ENCODE results near the gene RALGPS2.

The RALGPS2 gene

GRCh38 chr1:178867670-178868069 is 142.6 kb downstream of the RALGPS2 start:
- no peak for DNase-seq (ENCODE audit: low read depth, low spot score)

GRCh38 chr1:178868706-178869105 is 143.7 kb downstream of the RALGPS2 start:
- ChIA-PET CTCF (interaction anchor here (0.9 to 1.4 kb wide), 3 partner anchors 326 to 336 kb away, joined by 3 to 5 read pairs (median 4); no protein-coding TSS in a partner anchor), POLR2A (no interaction called here)
- no peak overlapping the region for H3K4me3 ChIP-seq (ENCODE audit: low read depth, low read length)
- no peak for DNase-seq (ENCODE audit: low read depth, low spot score)
- TF ChIP-seq CTCF (IDR thresholded peaks at IDR 0.05; ENCODE audit: insufficient read depth, low read length, missing control alignments) = no peak

More at GRCh38 chr1:178867670-178868069, 142.6 kb downstream of the RALGPS2 start:
- POLR2A ChIA-PET = no interaction called here
- TF ChIP-seq CTCF (IDR thresholded peaks at IDR 0.05; ENCODE audit: insufficient read depth, low read length, missing control alignments) = no peak
- H3K4me3 ChIP-seq (ENCODE audit: low read depth, low read length) = no peak overlapping the region
- CTCF ChIA-PET = interaction anchor here (0.9 to 1.4 kb wide), 2 partner anchors 136 to 325 kb away, joined by 4 read pairs; no protein-coding TSS in a partner anchor

GRCh38 chr1:178869119-178869697 is 144.2 kb downstream of the RALGPS2 start:
- DNase-seq (ENCODE audit: low read depth, low spot score) = peak; percentile 14
- no peak for TF ChIP-seq CTCF (IDR thresholded peaks at IDR 0.05; ENCODE audit: insufficient read depth, low read length, missing control alignments)
- H3K4me3 ChIP-seq (ENCODE audit: low read depth, low read length) = no peak overlapping the region
- CTCF ChIA-PET = interaction anchor here (0.9 to 1.4 kb wide), 2 partner anchors 133 to 327 kb away, joined by 3 to 5 read pairs; no protein-coding TSS in a partner anchor
- POLR2A ChIA-PET = no interaction called here

GRCh38 chr1:178870221-178870620 is 145.2 kb downstream of the RALGPS2 start:
- H3K4me3 ChIP-seq (ENCODE audit: low read depth, low read length) = no peak overlapping the region
- DNase-seq (ENCODE audit: low read depth, low spot score) = no peak
- ChIA-PET POLR2A (no interaction called here), CTCF (interaction anchor here (0.9 to 1.4 kb wide), 3 partner anchors 132 to 328 kb away, joined by 3 to 5 read pairs (median 4); no protein-coding TSS in a partner anchor)
- TF ChIP-seq CTCF (IDR thresholded peaks at IDR 0.05; ENCODE audit: insufficient read depth, low read length, missing control alignments) = no peak

GRCh38 chr1:178870944-178871343 is 145.9 kb downstream of the RALGPS2 start, which contains the start of gene ANGPTL1:
Gene ANGPTL1 (minus strand): TSS chr1:178871077. CDS start chr1:178865776, 5,301 bp downstream.
- no peak for DNase-seq (ENCODE audit: low read depth, low spot score)
- ChIA-PET CTCF (interaction anchor here (1.0 kb wide), 1 partner anchor 132 kb away, joined by 4 read pairs; no protein-coding TSS in a partner anchor), POLR2A (no interaction called here)
- no peak for TF ChIP-seq CTCF (IDR thresholded peaks at IDR 0.05; ENCODE audit: insufficient read depth, low read length, missing control alignments)
- no peak within 1 kb of the TSS for H3K4me3 ChIP-seq (ENCODE audit: low read depth, low read length)

- CTCF ChIA-PET = interaction anchor here (0.9 to 1.0 kb wide), 2 partner anchors 131 to 330 kb away, joined by 4 read pairs; no protein-coding TSS in a partner anchor
These were observed 146.7 kb downstream of the RALGPS2 start for GRCh38 chr1:178871551-178872320.

More at GRCh38 chr1:178871551-178872320, 146.7 kb downstream of the RALGPS2 start:
- POLR2A ChIA-PET = no interaction called here
- H3K4me3 ChIP-seq (ENCODE audit: low read depth, low read length) = no peak overlapping the region
- TF ChIP-seq CTCF (IDR thresholded peaks at IDR 0.05; ENCODE audit: insufficient read depth, low read length, missing control alignments) = no peak
- no peak for DNase-seq (ENCODE audit: low read depth, low spot score)

Data from AG04449 (cell line).